Endothelial cell of umbilical vein (primary cell): ENCODE data around the gene MAMSTR. TPM values are rescaled to one million over a fixed set of nuclear protein-coding genes. Genes with fewer than 3 reads are reported as not detected.

ENCODE experiments used
- BruUV-seq: library from RNA; stranded (reverse); fragments of 400-500 nt; replicated peaks from 2 replicates; lab custom pipeline; 2021; lab: Mats Ljungman, UMichigan
- CTCF ChIA-PET: fragments of 300-600, 350-600 bp; sonication (Branson Sonifier 250); formaldehyde crosslinking; loops from one replicate; lab custom pipeline; 2021; ENCODE audit warnings: antibody characterized with exemption, inconsistent platforms; lab: Charles Lee
- POLR2A ChIA-PET: fragments of 300-600, 350-600 bp; sonication (Branson Sonifier 250); formaldehyde crosslinking; loops from one replicate; lab custom pipeline; 2021; ENCODE audit warnings: antibody characterized with exemption, inconsistent platforms; lab: Charles Lee
- DNase-seq: peaks from one replicate; pipeline ENCODE4 v3.0.0-alpha.2; 2011; ENCODE audit warnings: low read depth, low spot score
- FAIRE-seq: peaks from 2 replicates; lab custom pipeline; 2011; peaks lifted over from hg19 to GRCh38; lab: Jason Lieb, UNC
- H2AFZ ChIP-seq: 2 replicates; pipeline ENCODE4 v1.6.0; 2012; ENCODE audit warnings: low read depth, low read length, control low read depth, inconsistent platforms
- H3K27ac ChIP-seq: 2 replicates; pipeline ENCODE4 v1.5.1; 2011; ENCODE audit warnings: low read depth, mild to moderate bottlenecking, control low read depth, low read length, moderate library complexity; ENCODE audit not compliant: insufficient read depth
- H3K27me3 ChIP-seq, 2 experiments: 2 replicates each; pipeline versions ENCODE4 v1.6.0 to v1.6.1; 2011; ENCODE audit warnings: low read length in 2 of 2, mixed read lengths in 1 of 2; ENCODE audit not compliant: control insufficient read depth in 2 of 2, insufficient read depth in 2 of 2
- H3K36me3 ChIP-seq, 2 experiments: 2 replicates in 1 of 2; 3 replicates in 1 of 2; pipeline ENCODE4 v1.5.1; 2011; ENCODE audit warnings: low read length in 2 of 2, mild to moderate bottlenecking in 1 of 2, moderate library complexity in 1 of 2; ENCODE audit not compliant: control insufficient read depth in 2 of 2, insufficient read depth in 2 of 2; ENCODE audit errors: extremely low read depth in 1 of 2
- H3K4me1 ChIP-seq: 3 replicates; pipeline ENCODE4 v1.5.1; 2011; ENCODE audit warnings: mild to moderate bottlenecking, low read length; ENCODE audit not compliant: control insufficient read depth, insufficient read depth; ENCODE audit errors: extremely low read depth
- H3K4me2 ChIP-seq: 2 replicates; pipeline ENCODE4 v1.6.1; 2011; ENCODE audit warnings: low read length, control low read depth, mixed read lengths; ENCODE audit not compliant: insufficient read depth
- H3K4me3 ChIP-seq, 3 experiments: fragments of 200-600 bp in 1 of 3; sonication (generic), shearing (Covaris generic) in 1 of 3; replicated peaks in 1 of 3; 2 replicates each; pipeline ENCODE4 v1.5.1; 2011 to 2016; ENCODE audit warnings: control low read depth in 3 of 3, low read length in 3 of 3, mild to moderate bottlenecking in 2 of 3, inconsistent platforms in 1 of 3, low read depth in 1 of 3, moderate library complexity in 1 of 3; ENCODE audit not compliant: insufficient read depth in 1 of 3
- H3K79me2 ChIP-seq: 2 replicates; pipeline ENCODE4 v1.6.0; 2012; ENCODE audit warnings: low read length, inconsistent platforms; ENCODE audit not compliant: control insufficient read depth, insufficient read depth
- H3K9ac ChIP-seq: replicated peaks from 2 replicates; pipeline ENCODE3; 2011; ENCODE audit warnings: low read length, control low read depth; ENCODE audit not compliant: insufficient read depth; ENCODE audit errors: extremely low read depth
- H3K9me1 ChIP-seq: replicated peaks from 3 replicates; pipeline ENCODE4 v1.6.0; 2011; ENCODE audit warnings: mild to moderate bottlenecking, low read length; ENCODE audit not compliant: control insufficient read depth, insufficient read depth; ENCODE audit errors: extremely low read depth
- H3K9me3 ChIP-seq: replicated peaks from 2 replicates; pipeline ENCODE4 v1.5.1; 2012; ENCODE audit warnings: low read length, inconsistent platforms; ENCODE audit not compliant: control insufficient read depth, insufficient read depth
- H4K20me1 ChIP-seq: replicated peaks from 2 replicates; pipeline ENCODE3; 2011; ENCODE audit warnings: mild to moderate bottlenecking, low read length; ENCODE audit not compliant: control insufficient read depth, insufficient read depth; ENCODE audit errors: extremely low read depth
- EZH2 ChIP-seq: IDR thresholded peaks from 2 replicates; pipeline ENCODE4 v1.6.1; 2012; ENCODE audit warnings: borderline replicate concordance, low read depth, mild to moderate bottlenecking, moderate library complexity, low read length, inconsistent platforms; ENCODE audit not compliant: severe bottlenecking
- FOS ChIP-seq: IDR thresholded peaks from 2 replicates; pipeline ENCODE4 v1.6.1; 2011; ENCODE audit warnings: mild to moderate bottlenecking, low read length, moderate library complexity, borderline replicate concordance; ENCODE audit not compliant: insufficient read depth
- GATA2 ChIP-seq: IDR thresholded peaks from 2 replicates; pipeline ENCODE4 v1.7.0; 2011; ENCODE audit warnings: low read depth, mild to moderate bottlenecking, moderate library complexity, mixed read lengths, low read length; ENCODE audit not compliant: insufficient read length, insufficient read depth
- JUN ChIP-seq: IDR thresholded peaks from 2 replicates; pipeline ENCODE4 v1.6.1; 2011; ENCODE audit warnings: borderline replicate concordance, low read depth; ENCODE audit not compliant: insufficient read length, insufficient read depth
- MAX ChIP-seq: IDR thresholded peaks from 2 replicates; pipeline ENCODE4 v1.6.1; 2011; ENCODE audit not compliant: insufficient read depth, insufficient read length
- MYC ChIP-seq: IDR thresholded peaks from one replicate; pipeline ENCODE4 v1.6.1; 2011; ENCODE audit warnings: mild to moderate bottlenecking, low read depth, low read length
- POLR2A ChIP-seq: IDR thresholded peaks from 2 replicates; pipeline ENCODE4 v1.6.1; 2012; ENCODE audit warnings: low read depth, mild to moderate bottlenecking, control low read depth, low read length
- POLR2AphosphoS5 ChIP-seq: IDR thresholded peaks from 2 replicates; pipeline ENCODE4 v1.6.1; 2012; ENCODE audit warnings: low read depth, mild to moderate bottlenecking, control low read depth, low read length, moderate library complexity; ENCODE audit not compliant: insufficient read depth
- dilution Hi-C: fragments of 300-500 bp; cut with MboI; formaldehyde crosslinking; loops from one replicate; pipeline ENCODE4 v1.15.0; 2019; ENCODE audit warnings: low sequenced_read_pairs; ENCODE audit not compliant: extremely low pct_ligation_motif_present
- intact Hi-C: fragments of 100-400 bp; cut with micrococcal nuclease; formaldehyde crosslinking; loops from one replicate; pipeline ENCODE4 v1.10.0; 2022
- polyA plus RNA-seq, 4 experiments: library from polyadenylated mRNA; depleted of rRNA in 3 of 4; stranded (reverse) in 3 of 4; unstranded in 1 of 4; fragments of >200 nt; gene quantifications; 2 replicates each; pipeline versions ENCODE4 v1.2.1 to v1.2.3, GENCODE V29; 2011 to 2012; ENCODE audit warnings: missing spikeins in 1 of 4
- total RNA-seq: library from RNA; stranded (reverse); gene quantifications from 2 replicates; pipeline ENCODE4 v1.2.3, GENCODE V29; 2021
- TF ChIP-seq, protein P1 (sequence below), 2 donors: IDR thresholded peaks; 1 replicate in 1 of 2; 2 replicates in 1 of 2; pipeline ENCODE4 v1.5.1; 2011; ENCODE audit warnings: low read length in 2 of 2, mild to moderate bottlenecking in 2 of 2, moderate library complexity in 2 of 2, control low read depth in 1 of 2, inconsistent platforms in 1 of 2, low read depth in 1 of 2; ENCODE audit not compliant: insufficient read depth in 1 of 2; ENCODE audit errors: extremely low read depth in 1 of 2

The MAMSTR gene
- total and polyA plus RNA-seq, 2 donors (not counting 3 experiments of a cell fraction or from before 2014, with no cell fraction given), result 0.57 to 0.84 TPM

DNA sequence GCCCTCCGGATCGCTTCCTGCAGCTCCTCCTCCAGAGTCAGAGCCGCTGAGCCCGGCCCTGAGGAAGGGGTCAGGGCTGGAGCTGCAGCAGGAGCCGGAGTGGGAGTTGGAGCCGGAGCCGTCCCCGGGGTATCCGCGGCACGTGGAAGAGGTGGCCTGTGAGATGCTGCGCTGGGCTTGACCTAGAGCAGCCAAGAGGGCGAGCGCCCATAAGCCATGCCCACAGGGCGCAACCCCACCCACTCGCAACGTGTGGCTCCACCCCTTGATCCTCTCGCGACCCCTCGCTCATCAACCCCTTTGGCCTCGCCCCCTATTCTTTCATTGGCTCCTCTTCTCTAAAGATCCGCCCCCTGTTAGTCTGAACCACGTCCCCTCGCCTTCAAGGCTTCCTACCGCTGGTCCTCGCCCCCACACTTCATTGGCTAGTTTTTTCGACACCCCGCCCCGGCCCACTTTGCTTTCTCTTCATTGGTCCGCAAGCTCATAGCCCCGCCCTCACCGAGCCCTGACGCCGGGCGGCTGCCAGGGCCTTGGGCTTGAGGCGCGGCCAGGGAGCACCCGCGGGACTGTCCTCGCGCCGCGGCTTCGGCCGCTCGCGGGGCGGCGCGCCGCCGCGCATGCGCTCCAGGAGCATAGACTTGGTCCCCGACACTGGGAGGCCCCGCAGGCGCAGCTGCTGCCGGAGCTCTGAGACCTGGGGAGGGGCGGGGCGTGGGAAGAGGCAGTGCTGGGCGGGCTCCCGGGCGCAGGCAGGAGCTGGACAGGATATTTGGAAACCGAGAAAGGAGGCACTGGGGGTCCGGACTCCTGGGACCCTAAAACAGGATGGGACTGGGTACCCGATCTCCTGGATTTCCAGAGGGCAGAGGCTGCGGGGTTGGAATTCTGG lies 5.4 kb downstream of the MAMSTR start:
- H3K4me3 ChIP-seq, result peak overlapping the region; percentile 37 to 63 (median 50)
- peak; percentile 100 for DNase-seq
- intact Hi-C loops (loop anchor here (1.0 kb wide), 4 partner anchors 11 to 68 kb away; partner anchors contain the start of genes CA11 and RASIP1), dilution Hi-C loops (no loop called here)
- peak overlapping the region; percentile 76 for H3K9ac ChIP-seq
- peak overlapping the region; percentile 72 for H3K4me2 ChIP-seq
- BruUV-seq, result no TSS peak
- H3K27me3 ChIP-seq, result no peaks in the 10 kb centered on the region
- FAIRE-seq, result peak; percentile 98
- H3K27ac ChIP-seq, result peak overlapping the region; percentile 52
- POLR2A ChIA-PET, result no interaction called here
- CTCF ChIA-PET, result interaction anchor here (0.9 to 3.9 kb wide), 10 partner anchors 9 to 256 kb away, joined by 3 to 29 read pairs (median 11); partner anchors contain the start of genes CA11 and FUT2
- no peaks in the 10 kb centered on the region for H3K9me3 ChIP-seq
- H4K20me1 ChIP-seq, result no peaks in the 10 kb centered on the region
- peaks cover 15% of the 10 kb centered on the region for H3K4me1 ChIP-seq
- TF ChIP-seq MYC, result no peak
- no peak for TF ChIP-seq MAX
- TF ChIP-seq, protein P1, sequence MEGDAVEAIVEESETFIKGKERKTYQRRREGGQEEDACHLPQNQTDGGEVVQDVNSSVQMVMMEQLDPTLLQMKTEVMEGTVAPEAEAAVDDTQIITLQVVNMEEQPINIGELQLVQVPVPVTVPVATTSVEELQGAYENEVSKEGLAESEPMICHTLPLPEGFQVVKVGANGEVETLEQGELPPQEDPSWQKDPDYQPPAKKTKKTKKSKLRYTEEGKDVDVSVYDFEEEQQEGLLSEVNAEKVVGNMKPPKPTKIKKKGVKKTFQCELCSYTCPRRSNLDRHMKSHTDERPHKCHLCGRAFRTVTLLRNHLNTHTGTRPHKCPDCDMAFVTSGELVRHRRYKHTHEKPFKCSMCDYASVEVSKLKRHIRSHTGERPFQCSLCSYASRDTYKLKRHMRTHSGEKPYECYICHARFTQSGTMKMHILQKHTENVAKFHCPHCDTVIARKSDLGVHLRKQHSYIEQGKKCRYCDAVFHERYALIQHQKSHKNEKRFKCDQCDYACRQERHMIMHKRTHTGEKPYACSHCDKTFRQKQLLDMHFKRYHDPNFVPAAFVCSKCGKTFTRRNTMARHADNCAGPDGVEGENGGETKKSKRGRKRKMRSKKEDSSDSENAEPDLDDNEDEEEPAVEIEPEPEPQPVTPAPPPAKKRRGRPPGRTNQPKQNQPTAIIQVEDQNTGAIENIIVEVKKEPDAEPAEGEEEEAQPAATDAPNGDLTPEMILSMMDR (IDR thresholded peaks at IDR 0.05; ENCODE audit: extremely low read depth in 1 of 2, insufficient read depth in 1 of 2, low read depth in 1 of 2, low read length in 2 of 2), result no peak
- TF ChIP-seq EZH2, result no peak
- TF ChIP-seq FOS, result no peak
- TF ChIP-seq POLR2A, result no peak
- TF ChIP-seq JUN, result no peak
- no peak for TF ChIP-seq POLR2AphosphoS5
- TF ChIP-seq GATA2, result no peak
- peak overlapping the region; percentile 85 for H2AFZ ChIP-seq
- H3K79me2 ChIP-seq, result no peaks in the 10 kb centered on the region
- no peaks in the 10 kb centered on the region for H3K9me1 ChIP-seq
- H3K36me3 ChIP-seq, result no peaks in the 10 kb centered on the region
